Left hindlimb (tissue), 1 donor: Measurements from ENCODE around the gene MRGPRX3.
A peak's percentile ranks its signal among the peaks of the same experiment; 100 is the strongest.
"Not testable (repeated sequence)": the region's sequence is repeated elsewhere in the genome, so short reads cannot be mapped to it uniquely, and the experiment has no call there.

Source experiments
- DNase-seq: peaks from one replicate; pipeline ENCODE4 v3.0.0-alpha.2; 2018

MRGPRX3 gene

DNA sequence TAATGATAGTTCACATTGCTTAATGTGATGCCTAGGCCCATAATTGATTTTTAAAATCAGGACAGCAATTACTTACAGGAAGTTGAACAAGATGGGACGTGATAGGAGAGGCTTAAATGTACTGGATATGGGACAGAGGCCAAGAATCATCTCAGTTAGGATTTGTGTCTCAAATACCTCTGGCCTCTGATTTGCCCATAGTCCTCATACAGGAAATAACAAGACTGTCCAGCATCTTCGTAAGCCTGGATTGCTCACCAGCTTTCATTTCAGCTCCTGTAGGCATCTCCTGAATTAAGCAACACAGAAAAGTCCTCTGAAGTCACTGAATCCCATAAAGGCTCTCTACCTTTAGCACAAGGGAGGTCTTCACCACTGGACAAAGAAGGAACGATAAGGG lies at the start of gene MRGPRX3:
MRGPRX3 (plus strand) TSS at position 231 of the 400 bp plus-strand sequence. CDS start 4,632 bp downstream, outside the sequence.
- no peak for DNase-seq

DNA sequence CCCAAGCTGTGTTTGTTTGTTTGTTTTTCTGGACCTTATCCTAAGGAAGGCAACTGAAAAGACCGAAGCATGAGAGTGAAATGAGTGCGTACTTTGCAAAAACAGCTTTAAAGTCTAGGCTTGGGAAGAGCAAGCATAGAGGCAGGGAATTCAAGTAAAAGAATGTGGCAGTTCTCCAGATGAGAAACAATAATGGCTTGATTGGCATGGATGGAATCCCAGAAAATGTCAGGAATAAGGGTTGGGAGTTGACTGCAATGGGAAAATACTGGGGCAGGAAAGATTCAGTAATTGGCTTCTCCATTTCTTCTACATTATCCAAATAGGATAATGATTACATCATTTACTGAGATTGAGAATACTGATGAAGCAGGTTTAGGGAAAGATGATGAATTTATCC lies 44.0 kb upstream of the MRGPRX3 start:
- DNase-seq = no peak

DNA sequence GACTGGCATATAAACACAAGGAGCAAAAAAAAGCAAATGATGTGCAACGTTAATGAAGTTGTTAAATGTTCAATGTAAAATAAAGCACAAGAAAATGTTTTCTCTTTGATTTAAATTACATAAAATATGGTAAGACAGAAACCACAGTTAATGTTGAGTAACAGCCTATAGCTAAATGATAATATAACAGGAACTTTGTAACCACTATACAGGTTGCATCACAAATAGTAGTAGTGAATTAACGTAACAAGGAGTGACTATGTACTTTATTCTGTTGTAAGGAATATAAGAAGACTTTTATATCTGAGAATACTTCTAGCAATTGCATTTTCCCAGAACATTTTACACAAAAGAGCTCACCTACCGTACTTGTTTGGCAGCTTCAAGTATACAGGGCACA lies 43.4 kb upstream of the MRGPRX3 start:
- no peak for DNase-seq

DNA sequence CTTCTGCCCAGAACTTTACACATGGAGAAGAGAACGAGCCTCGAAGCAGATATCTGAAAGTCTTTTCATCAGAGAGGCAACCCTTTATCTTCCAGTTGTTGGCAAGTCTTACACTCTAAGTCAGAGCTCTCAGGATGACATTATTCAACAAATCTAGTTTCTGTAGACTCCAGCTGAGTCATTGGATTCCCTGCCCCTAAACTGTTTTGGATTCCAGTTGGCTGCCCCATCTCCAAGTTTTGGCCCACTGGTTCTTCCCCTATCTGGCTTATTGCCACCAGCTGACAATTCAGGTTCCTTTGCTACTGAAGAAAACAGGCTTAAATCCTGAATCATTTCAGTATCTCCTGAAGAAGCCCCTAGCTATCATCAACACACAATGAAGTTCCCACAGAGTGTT lies 40.6 kb upstream of the MRGPRX3 start:
- DNase-seq = no peak

DNA sequence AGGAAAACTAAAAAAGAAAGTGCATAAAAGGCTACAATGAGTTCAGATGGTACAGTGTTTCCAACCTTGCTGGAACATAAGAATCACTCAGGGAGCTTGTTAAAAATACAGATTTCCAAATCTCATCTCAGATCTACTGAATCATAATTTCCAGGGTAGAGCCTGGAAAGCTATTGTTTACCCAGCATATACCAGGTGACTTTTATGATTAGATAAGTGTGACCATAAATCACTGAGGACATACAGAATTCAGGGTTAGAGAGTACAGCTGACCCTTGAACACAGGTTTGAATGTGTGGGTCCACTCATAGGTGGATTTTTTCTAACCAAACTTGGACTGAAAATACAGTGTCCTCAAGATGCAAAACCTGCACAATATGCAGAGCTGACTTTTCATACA lies 38.4 kb upstream of the MRGPRX3 start:
- no peak for DNase-seq

DNA sequence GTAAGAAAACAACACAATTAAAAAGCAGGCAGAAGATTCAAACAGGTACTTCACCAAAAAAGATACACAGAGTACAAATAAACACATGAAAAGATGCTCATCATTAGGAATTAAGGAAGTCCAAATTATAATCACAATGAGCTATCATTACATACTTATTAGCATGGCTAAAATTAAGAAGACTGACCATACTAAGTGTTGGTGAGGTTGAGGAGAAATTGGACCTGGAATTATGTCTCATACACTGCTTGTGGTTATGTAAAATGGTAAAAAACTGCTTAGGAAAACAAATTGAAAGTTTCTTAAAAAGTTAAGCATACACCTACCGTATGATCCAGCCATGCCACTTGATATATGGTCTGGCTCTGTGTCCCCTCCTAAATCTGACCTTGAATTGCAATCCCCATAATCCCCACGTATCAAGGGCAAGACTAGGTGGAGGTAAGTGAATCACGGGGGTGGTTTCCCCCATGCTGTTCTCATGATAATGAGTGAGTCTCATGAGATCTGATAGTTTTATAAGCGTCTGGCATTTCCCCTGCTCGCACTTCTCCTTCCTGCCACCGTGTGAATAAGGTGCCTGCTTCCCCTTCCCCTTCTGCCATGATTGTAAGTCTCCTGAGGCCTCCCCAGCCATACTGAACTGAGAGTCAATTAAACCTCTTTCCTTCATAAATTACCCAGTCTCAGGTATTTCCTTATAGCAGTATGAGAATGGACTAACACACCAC lies 31.3 kb upstream of the MRGPRX3 start:
- no peak for DNase-seq

DNA sequence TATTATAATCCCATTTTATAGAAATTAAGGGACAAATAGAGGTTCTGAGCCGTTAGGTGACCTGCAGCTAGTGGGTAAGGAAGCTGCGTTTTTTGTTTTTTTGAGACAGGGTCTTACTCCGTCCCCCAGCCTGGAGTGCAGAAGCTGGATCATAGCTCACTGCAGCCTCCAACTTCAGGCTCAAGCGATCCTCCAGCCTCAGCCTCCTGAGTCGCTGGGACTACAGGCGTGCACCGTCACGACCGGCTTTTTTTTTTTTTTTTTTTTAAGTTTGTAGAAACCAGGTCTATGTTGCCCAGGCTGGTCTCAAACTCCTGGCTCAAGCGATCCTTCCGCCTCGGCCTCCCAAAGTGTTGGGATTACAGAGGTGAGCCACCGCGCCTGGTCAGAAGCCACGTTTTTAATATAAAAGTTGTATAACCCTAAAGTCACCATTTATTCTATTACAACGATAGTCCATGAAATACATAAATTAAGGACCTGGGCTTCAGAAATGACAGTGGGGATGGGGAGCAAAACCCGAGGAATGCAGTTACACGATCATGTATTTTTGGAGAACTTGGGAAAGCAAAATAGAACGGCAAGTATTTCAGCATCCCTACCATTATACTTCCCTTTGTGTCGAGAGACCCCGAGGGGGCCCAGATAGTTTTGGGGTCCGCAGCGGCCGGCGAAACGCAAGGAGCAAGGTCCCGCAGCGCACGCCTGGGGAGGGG lies 27.1 kb upstream of the MRGPRX3 start:
- DNase-seq = no peak

DNA sequence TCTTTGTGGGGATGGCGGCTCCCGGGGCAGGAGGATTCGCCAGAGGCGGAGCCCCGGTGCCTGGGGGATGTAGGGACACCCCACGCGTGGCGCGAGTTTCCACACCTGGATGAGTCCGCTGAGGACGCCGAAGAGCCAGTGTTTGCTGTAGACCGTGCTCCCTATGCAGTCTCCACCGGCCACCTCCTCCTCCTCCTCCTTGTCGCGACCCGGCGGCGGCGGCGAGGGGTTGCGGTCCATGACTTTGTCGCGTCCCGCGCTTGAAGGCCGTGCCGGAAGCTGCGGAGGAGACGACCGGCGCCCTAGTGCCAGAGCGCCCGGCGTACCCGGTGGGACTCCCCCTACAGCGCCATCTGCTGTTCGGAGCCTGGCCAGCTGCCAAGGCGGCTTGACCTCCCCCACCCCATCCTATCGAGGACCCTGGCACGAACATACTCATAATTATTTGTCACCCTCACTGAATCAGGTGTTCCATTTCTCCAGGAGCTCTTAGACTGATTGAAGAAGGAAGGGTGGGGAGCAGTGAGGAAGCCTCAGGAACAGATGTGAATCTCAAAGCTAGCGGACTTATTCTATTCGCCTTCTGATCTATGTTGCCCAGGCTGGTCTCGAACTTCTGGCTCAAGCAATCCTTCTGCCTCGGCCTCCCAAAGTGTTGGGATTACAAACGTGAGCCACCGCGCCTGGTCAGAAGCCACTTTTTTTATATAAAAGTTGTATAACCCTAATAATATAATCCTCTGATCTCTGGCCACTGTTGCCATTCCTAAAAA lies 26.4 kb upstream of the MRGPRX3 start, which contains the start of gene SAAL1:
SAAL1 (minus strand) TSS at position 281 of the 773 bp plus-strand sequence; CDS start at position 240, 41 bp downstream.
- DNase-seq = peak; percentile 86

DNA sequence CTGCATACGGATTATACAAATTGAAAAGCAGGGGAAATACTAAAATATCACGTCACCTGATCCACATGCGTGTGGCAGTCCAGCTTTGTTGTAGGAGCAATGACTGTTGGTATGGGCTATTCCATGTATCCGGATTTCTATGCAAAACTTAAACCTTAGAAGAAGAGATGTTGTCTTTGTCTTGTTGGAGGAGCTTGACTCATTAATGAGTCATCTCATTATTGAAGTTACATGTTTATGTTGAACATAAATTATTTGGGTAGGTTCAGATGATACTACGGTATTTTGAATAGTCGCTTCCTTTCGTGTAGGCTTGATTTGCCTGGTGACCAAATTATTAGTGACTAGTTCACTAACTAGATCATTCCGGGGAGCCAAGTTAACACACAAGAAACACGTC lies 25.7 kb upstream of the MRGPRX3 start:
- no peak for DNase-seq

DNA sequence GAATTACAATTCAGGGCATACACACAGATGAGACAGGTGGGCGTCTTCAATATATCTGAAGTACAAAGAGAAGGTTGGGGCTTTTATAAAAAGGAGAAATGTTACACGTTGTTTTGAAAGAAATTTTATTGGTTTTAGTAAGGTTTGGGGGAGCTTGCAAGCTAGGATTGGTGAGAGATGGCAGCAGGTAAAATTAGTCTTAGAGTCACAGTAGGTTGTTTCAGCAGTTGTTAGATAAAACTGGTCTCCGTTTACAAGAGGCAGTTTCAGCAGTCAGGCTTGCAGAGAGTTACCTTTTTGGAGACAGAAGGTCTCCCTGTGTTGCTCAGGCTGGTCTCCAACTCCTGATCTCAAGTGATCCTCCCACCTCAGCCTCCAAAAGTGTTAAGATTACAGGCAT lies 24.1 kb upstream of the MRGPRX3 start:
- no peak for DNase-seq

DNA sequence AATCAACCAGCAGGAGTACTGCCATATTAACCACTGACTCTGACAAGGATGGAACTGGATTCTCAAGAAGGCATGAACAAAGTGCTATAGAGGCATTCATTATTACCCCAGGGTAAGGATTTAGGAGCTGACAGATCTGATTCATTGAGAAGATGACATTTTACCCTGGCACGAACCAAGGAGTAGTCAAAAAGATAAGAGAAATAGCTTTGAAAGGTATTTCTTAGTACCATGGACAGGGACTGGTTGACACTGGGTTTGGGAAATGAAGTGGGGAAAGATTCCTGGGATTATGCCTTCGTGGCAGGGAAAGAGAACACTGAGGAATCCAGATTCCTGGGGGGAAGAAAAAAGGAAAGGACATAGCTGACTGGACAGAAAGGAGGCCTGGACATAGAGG lies 21.4 kb upstream of the MRGPRX3 start:
- no peak for DNase-seq

DNA sequence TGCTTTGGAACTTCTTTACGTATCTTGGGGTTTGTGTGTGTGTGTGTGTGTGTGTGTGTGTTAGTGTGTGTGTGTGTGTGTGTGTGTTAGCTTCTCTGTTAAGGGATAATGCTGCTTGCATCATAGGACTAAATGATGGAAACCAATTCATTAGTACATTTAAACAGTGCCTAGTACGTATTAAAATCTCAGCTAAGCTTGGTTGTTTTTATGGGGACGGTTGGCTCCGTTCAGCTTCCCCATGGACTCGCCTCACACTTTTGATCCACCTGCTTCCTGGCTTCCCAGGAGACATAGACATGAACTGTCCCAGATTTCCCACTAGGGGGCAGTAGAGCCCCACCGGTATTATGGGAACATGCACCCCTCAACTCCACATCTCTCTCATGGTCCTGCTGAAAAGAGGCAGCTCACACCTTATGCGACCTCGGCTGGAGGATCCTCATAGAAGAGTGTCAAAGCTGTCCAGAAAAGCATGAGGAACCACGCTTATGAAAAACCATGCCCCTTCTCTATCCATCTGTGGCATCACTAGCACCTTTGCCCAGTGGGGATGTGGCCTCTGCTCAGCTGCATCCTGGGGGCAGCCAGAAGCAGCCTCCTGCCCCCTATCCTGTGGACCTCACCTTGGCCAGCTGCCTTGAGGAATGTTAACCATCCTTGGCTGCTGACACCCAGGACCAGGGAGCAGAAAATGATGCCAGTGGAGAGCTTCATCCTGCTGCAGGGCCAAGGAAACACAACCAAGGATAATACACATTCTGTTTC lies 16.8 kb upstream of the MRGPRX3 start:
- DNase-seq = peak; percentile 44

DNA sequence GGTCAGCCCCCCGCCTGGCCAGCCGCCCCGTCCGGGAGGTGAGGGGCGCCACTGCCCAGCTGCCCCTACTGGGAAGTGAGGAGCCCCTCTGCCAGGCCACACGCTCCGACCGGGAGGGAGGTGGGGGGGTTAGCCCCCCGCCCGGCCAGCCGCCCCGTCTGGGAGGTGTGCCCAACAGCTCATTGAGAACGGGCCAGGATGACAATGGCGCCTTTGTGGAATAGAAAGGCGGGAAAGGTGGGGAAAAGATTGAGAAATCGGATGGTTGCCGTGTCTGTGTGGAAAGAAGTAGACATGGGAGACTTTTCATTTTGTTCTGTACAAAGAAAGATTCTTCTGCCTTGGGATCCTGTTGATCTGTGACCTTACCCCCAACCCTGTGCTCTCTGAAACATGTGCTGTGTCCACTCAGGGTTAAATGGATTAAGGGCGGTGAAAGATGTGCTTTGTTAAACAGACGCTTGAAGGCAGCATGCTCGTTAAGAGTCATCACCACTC lies 11.0 kb upstream of the MRGPRX3 start:
- DNase-seq = not testable (repeated sequence)

DNA sequence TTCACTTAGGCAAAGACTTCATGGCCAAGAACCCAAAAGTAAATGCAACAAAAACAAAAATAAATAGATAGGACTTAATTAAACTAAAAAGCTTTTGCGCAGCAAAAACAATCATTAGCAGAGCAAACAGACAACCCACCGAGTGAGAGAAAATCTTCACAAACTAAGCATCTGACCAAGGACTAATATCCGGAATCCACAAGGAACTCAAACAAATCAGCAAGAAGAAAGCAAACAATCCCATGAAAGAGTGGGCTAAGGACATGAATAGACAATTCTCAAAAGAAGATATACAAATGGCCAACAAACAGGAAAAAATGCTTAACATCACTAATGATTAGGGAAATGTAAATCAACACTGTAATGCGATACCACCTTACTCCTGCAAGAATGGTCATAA lies 1.3 kb upstream of the MRGPRX3 start:
- not testable (repeated sequence) for DNase-seq

DNA sequence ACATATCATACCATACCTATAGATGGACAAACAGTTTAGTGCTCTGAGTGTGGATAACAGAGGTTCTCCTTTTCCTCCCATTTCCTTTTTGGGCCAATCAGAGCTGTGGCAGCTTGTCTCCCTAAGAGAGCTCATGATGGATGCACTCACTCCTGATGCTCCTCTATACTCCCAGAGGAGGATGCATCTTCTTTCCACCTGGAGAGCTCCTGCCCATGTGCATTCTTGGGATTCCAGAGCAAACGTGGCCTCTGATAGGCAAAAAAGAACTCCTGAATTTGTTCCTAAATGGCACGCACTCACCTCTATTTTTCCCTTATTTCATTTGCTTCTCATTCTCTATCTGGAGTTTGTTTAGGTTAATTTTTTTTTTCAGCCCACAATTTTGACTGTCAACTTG lies 2.9 kb downstream of the MRGPRX3 start:
- no peak for DNase-seq

DNA sequence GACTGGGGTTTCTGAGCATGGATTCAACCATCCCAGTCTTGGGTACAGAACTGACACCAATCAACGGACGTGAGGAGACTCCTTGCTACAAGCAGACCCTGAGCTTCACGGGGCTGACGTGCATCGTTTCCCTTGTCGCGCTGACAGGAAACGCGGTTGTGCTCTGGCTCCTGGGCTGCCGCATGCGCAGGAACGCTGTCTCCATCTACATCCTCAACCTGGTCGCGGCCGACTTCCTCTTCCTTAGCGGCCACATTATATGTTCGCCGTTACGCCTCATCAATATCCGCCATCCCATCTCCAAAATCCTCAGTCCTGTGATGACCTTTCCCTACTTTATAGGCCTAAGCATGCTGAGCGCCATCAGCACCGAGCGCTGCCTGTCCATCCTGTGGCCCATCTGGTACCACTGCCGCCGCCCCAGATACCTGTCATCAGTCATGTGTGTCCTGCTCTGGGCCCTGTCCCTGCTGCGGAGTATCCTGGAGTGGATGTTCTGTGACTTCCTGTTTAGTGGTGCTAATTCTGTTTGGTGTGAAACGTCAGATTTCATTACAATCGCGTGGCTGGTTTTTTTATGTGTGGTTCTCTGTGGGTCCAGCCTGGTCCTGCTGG lies 4.9 kb downstream of the MRGPRX3 start:
- no peak for DNase-seq

DNA sequence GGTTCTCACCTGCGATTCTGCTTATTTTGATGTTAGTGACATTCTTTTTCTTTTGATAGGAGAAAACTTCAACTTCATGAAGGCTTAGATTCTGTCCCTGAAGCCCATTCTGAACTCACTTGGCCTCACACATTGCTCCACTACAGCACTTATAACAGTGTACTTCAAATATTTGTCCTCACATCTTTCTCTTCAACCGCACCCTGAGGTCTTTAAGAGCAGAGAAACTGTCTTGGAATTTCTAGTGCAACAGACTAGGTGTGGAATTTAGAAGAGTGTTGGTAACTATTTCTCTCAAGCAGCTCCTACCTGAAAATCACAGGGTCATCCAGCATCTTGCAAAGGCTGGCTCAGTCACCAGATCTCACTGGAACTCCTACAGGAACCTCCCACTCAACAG lies 7.8 kb downstream of the MRGPRX3 start:
- no peak for DNase-seq

DNA sequence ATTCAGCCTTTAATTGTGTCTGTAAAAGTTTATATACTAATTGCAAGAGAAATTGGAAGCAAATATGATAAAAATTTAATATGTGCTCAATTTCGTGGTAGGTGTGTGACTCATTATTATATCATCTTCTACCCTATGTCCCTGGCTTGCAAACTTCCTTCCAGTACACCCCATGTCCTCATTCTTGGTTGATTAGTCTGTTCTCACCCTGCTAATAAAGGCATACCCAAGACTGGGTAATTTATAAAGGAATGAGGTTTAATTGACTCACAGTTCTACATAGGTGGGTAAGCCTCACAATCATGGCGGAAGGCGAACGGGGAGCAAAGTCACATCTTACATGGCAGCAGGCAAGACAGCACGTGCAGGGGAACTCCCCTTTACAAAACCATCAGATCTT lies 11.9 kb downstream of the MRGPRX3 start:
- no peak for DNase-seq

DNA sequence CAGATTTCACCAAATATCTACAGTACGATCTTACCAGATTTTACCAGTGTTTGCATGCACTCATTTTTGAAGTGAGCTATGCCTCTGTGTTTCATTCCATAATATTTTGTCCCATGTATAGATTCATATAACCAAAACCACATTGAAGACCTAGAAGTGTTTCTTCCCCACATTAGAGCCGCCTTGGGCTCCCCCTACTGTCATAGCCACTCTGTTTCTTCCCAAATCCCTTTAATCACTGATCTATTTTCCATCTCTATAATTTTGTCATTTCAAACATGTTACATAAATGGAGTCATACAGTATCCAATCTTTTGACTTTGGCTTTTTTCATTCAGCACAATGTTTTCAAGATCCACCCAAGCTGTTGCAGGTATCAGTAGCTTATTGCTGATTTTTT lies 12.7 kb downstream of the MRGPRX3 start:
- no peak for DNase-seq

DNA sequence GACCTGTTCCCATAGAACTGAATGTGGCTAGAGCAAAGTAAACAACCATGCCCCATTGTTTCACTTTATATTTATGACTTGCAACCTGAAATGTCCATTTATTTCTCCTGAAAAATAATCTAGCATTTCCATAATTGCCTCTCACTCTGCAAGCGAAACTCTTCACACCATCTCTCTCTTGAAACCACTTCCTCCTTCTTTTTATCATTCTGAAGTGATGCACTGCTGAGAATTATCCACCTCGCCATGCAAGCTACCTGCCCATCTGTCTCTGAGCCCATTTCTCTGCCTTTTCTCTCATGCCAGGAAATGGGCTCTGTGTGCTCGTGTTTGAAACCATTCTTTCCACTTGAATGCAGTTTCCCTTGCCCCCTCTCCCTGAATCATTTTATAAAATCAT lies 13.5 kb downstream of the MRGPRX3 start:
- no peak for DNase-seq

DNA sequence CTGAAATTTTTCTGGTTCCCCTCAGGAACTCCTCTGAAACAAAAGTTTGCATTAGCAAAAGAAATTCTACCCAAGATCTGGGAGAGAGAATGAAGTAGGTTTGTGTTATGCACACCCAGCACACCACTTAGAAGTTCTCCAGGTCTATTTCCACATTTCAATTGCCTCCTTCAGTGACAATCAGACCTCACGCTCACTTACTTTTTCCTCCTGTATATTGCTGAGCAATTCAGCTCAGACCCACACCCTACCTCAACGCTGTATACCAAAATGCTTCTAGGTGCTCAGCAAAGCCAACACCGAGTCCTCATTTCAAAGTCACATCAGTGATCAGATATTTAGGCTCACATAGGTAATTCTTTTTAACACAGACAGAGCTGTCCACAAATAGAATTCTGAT lies 19.2 kb downstream of the MRGPRX3 start:
- DNase-seq = no peak

DNA sequence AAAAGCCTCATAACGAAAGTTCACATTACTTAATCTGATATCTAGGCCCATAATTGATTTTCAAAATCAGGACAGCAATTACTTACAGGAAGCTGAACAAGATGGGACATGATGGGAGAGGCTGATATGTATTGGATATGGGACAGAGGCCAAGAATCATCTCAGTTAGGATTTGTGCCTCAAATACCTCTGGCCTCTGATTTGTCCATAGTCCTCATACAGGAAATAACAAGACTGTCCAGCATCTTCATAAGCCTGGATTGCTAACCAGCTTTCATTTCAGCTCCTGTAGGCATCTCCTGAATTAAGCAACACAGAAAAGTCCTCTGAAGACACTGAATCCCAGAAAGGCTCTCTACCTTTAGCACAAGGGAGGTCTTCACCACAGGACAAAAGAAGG lies 36.0 kb downstream of the MRGPRX3 start:
- no peak for DNase-seq
